Spleen (tissue), 7 donors: ENCODE measurements around the gene DAPK1.
"Not testable (repeated sequence)": the region's sequence is repeated elsewhere in the genome, so short reads cannot be mapped to it uniquely, and the experiment has no call there.

Experiments used
- POLR2A ChIP-seq, 3 donors: fragments of 450-650 bp; IDR thresholded peaks; one replicate each; pipeline ENCODE4 v1.5.1; 2017; ENCODE audit warnings: antibody characterized with exemption in 3 of 3, mild to moderate bottlenecking in 1 of 3
- TF ChIP-seq, protein P1 (sequence below), 11 experiments: fragments of 200-600 bp in 7 of 11; fragments of 450-650 bp in 4 of 11; sonication (generic) in 4 of 11; IDR thresholded peaks in 8 of 11; conservative IDR thresholded peaks in 3 of 11; 1 replicate in 7 of 11; 2 replicates in 4 of 11; pipeline versions ENCODE4 v1.4.0 to v1.8.0; 2016 to 2021; ENCODE audit warnings: antibody characterized with exemption in 11 of 11, inconsistent platforms in 4 of 11, mild to moderate bottlenecking in 1 of 11
- donor health status: DM: no; HTN: no; CAD: no; lungs with moderate emphysema.
- donor health status: DM: no; HTN: no; CAD: no.
- donor health status: DM: no; HTN: no; CAD: no.

DNA sequence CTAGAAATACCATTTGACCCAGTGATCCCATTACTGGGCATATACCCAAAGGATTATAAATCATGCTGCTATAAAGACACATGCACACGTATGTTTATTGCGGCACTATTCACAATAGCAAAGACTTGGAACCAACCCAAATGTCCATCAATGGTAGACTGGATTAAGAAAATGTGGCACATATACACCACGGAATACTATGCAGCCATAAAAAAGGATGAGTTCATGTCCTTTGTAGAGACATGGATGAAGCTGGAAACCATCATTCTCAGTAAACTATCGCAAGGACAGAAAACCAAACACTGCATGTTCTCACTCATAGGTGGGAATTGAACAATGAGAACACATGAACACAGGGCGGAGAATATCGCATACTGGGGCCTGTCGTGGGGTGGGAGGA, 246.6 kb downstream of the DAPK1 start:
- TF ChIP-seq, protein P1, sequence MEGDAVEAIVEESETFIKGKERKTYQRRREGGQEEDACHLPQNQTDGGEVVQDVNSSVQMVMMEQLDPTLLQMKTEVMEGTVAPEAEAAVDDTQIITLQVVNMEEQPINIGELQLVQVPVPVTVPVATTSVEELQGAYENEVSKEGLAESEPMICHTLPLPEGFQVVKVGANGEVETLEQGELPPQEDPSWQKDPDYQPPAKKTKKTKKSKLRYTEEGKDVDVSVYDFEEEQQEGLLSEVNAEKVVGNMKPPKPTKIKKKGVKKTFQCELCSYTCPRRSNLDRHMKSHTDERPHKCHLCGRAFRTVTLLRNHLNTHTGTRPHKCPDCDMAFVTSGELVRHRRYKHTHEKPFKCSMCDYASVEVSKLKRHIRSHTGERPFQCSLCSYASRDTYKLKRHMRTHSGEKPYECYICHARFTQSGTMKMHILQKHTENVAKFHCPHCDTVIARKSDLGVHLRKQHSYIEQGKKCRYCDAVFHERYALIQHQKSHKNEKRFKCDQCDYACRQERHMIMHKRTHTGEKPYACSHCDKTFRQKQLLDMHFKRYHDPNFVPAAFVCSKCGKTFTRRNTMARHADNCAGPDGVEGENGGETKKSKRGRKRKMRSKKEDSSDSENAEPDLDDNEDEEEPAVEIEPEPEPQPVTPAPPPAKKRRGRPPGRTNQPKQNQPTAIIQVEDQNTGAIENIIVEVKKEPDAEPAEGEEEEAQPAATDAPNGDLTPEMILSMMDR (IDR thresholded peaks at IDR 0.05 in 8 of 11, conservative IDR thresholded peaks at IDR 0.05 in 3 of 11): not testable (repeated sequence)
- not testable (repeated sequence) for TF ChIP-seq POLR2A (IDR thresholded peaks at IDR 0.05)
